Hepatic stellate cell (primary cell): Measurements from ENCODE around the gene RAB10.
"Not testable (repeated sequence)": the region's sequence is repeated elsewhere in the genome, so short reads cannot be mapped to it uniquely, and the experiment has no call there.

Source experiments
- DNase-seq: peaks from one replicate; pipeline ENCODE4 v3.0.0; 2011; ENCODE audit warnings: low spot score

RAB10 gene

DNA sequence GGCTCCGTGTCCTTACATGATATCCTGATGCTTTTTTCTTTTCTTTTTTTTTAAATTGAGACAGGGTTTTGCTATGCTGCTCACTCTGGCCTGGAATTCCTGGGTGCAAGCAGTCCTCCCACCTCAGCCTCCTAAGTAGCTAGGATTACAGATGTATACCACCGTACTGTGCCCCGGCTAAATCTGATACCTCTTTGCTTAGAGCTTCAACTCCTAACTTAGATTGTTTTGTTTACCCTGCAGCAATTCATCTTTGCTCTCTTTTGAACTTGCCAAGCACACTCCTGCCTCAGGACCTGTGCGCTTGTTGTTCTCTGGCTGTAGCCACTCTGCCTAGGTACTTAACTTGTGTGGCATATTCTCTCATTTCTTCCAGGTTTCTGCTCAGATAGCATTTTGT is 24.5 kb downstream of the RAB10 start:
- no peak for DNase-seq

DNA sequence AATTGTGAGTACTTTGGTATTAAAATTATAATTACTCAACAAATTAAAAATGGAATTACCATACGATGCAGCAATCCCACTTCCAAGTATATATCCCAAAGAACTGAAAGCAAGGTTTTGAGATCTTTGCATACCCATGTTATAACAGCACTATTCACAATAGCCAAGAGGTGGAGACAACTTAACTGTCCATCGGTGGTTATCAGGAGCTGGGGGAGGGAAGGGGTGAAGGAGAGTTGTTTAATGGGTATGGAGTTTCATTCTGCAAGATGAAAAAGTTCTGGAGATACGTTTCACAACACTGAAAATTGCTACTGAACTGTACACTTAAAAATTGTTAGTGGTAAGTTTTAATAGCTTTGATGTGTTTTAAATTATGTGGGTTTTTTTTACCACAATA is 25.7 kb downstream of the RAB10 start:
- no peak for DNase-seq

DNA sequence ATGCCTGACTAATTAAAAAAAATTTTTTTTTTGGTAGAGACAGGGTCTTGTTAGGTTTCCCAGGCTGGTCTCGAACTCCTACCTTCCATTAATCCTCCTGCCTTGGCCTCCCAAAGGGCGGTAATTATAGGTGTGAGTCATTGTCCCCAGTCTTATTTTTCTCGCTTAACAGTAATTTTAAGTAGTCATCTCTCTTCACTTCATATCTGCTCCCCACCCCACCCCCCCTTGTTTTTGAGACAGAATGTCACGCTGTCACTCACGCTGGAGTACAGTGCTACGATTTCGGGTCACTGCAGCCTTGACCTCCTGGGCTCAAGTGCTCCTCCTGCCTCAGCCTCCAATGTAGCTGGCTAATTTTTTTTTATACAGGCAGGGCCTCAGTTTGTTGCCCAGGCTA is 27.7 kb downstream of the RAB10 start:
- no peak for DNase-seq

DNA sequence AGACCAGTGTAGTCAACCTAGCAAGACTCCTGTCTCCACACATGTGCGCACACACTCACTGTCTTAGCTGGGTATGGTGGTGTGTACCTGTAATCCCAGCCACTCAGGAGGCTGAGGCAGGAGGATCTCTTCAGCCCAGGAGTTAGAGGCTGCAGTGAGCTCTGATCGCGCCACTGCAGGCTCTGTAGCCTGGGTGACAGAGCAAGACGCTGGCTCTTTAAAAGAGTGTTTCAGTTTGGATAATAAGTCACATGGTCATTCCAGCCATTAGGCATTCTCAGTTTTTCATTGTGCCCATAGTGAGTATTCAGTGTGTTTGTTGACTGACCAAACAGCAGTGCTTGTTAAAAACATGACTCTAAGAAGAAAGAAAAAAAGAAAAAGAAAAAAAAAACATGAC is 31.0 kb downstream of the RAB10 start:
- DNase-seq = no peak

DNA sequence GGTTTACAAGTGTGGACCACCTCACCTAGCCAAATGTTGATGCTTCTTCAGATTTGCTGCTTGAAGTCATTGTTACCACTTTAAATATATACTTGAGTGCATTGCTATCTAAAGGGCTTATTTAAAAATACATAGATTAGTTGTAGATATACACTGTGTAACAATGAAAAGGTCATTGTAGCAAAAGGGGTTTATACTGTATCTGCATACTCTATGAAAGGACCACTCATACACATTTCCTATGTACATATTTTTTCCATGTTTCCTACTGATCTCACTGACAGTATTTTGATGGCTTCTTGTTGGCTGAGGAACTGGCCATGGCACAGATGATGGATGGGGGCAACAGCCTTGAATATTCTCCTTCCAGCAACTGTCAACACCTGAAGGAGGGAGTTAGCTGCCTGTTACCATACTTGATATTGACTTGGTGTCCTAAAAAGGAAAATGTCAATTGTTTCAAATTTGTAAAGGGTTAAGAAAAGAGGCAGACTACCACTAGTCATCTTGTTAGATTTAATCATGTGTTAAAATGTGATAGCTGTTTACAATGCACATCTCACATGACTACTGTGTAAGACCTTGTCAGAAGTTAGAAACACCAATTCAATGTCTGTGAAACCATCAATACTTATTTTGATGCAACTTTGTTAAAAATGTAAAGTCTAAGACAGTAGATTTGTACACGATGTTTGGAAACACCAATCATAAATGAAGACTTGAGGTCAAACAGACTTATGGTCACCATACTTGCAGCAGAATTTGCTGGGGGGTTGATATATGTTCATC is 33.5 kb downstream of the RAB10 start:
- DNase-seq = no peak

DNA sequence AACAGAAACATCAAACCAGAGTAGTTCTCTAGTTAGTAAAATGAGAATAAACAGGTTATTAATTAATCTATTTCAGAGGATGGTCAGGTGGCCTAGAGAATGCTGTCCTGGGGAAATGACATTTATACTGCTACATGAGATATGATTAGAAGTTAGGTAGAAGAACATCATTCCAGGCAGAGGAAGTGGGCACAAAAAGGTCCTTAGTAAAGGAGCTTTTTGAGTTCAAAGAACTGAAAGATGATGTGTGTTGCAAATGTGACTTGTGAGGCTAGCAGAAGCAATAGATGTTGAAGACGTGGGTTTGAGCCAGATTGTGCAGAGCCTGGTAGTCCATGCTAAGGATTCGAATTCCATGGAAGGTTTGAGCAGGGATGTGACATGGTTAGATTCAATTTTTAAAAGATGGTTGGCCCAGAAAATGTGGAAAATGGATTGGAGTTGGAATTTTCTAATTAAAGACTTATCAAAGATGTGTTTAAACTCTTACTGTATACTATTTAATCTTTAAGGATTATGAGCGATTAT is 34.2 kb downstream of the RAB10 start:
- DNase-seq = no peak

DNA sequence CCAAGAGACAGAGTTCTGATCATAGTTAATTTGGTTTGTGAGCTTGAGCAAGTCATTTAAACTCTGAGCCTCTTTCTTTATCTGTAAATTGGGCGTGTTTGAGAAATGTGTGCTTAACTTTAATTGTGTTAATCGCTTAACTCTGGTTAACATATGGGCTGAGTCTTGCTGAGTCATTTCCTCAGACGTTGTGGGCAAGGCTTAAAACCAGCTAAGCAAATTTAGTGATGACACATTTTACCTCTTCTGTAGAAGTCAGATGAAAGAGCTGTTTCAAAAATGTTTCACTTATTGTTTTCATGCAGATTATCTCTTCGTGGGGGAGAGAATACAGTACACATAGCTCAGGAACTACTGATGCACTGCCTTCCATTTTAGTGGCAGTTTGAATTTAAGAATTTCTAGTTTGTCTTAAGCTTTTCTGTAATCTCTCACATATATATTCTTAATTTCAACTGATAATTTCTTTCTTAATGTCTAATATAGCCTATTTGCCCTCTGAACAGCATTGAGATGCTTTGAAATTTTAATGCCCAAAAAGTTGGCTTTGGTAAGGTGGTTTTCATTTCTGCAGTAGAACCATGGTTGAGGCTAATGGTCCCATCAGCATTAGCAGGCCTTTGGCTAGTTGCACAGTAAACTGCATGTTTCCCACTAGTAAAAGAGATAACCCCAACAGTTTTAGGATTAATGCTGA is 34.9 kb downstream of the RAB10 start:
- peak; percentile 55 for DNase-seq

DNA sequence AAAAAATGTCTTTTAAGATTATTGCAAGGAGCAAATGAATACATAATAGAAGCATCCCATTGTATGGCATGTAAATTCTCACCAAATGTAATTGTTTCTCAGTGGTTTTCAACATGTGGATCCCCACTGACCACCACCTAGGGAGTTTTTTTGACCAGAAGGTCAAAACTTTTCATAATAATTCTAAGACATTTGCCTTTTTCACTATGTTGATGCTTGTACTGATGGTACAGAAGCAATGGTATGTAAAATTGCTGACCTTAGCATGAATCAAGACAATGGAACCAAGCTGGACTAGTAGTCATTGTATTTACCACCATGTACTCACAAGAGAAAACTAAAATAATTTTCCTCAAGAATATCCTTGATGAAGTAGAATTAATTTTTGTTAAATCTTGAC is 36.8 kb downstream of the RAB10 start:
- no peak for DNase-seq

DNA sequence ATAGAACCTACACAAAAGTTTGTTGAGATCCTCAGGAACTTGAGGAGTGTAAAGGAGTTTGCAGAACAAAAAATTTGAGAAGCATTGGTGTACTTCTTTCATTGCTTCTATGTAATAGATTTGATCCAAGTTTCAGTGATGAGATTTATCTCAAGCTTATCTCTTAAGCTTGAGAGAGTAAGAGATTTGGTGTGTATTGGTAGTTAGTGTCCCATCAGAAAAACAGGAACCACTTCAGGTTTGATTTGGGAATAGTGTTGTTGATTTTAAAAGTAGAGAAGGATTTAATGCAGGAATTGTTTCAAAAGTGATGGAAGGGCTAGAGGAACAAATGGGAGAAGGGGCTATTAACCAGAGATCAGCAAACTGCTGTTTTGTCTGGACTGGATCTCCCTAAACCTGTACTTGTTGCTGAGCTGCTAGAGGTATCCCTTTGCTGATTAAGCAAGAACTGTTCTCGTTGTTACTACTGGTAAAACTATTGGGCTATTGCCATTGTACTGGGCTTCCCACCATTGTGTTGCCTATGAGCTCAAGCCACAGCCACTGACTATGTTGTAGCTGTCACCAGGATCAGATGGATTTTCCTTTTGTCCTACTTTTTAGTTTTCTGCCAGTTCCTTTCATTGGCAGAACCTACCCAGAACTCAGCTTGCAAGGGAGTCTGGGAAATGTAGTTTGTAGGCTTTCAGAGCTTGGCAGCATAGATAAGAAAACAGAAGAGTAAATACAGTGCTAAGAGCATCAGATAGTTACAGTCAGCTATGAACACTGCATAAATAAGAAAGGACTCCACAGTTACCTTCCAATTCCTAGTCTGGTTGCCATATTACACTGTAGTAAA is 39.3 kb downstream of the RAB10 start:
- DNase-seq = no peak

DNA sequence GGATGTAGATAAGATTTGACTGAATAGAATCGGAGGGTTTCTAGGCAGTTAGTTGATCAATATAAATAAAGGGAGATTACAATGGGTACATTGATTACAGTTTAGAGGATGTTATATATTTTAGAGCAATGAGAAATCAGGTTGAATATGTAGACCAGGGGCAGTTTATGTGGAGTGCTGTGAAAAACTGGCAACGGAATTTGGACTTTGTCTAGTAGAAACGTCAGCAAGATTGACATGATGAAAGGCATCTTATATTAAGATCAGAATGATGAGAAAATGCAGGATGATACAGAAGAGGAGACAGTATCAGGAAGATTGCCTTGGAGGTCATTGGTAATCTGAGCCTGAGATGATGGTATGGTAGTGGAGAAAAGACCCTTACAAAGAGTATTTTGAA is 39.9 kb downstream of the RAB10 start:
- no peak for DNase-seq

DNA sequence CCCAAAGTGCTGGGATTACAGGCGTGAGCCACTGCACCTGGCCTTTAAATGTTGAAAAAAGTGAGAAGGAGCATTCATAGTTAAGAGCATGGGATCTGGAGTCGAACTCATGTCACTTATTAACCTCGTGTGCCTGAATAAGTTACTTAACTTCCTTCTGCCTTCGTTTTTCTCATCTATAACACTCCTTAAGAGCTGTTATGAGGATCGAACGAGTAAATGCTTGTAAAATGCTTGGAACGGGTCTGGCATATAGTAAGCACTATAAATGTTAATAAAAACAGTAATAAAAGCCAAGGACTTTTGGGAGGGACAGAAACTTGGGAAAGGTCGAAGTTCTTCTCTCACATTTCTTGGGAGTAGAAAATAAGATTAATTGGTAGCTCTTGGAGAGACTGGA is 40.8 kb downstream of the RAB10 start:
- no peak for DNase-seq

DNA sequence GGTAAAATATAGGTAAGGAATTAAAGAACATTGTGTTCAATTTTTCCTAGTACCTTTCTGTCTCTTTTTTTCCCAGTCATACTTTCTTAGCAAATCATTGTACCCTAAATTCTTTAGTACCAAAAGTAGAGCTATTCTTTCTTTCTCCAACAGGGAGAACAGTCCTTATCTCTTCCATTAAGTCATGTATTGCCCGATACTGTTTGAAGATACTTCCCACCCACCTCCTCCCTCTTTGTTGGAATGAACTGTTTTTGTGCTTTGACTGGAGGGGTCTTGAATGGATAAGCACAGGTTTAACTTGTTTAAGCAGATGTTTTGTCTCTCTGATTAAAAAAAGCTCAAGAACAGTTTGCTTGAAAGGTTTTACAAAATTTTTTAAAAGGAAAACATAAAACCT is 41.3 kb downstream of the RAB10 start:
- DNase-seq = no peak

DNA sequence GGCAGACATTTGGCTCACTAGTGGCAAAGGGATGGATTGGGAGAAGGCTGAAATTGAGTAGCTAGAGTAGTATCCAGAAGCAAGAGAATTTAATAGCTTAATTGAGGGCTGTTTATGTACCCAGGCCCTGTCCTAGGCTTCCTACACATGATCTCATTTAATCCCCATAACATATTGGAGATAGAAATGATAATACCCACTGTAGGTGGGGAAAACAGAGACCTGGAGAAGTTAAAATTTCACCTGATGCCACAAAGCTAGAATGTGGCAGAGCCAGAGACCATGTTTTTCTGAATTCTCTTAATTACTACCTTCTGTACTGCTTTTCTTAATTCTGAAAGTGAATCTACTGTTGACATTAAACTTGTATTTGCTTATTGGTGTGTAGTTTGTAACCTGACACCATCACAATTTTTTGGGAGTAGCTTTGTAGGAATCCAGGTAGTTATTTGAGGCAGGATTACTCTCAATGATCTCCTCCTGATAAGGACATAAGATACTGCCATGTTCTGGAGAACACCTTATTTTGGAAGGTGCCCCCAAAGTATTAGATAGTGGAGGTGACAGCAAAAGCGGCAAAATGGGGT is 42.2 kb downstream of the RAB10 start:
- no peak for DNase-seq

DNA sequence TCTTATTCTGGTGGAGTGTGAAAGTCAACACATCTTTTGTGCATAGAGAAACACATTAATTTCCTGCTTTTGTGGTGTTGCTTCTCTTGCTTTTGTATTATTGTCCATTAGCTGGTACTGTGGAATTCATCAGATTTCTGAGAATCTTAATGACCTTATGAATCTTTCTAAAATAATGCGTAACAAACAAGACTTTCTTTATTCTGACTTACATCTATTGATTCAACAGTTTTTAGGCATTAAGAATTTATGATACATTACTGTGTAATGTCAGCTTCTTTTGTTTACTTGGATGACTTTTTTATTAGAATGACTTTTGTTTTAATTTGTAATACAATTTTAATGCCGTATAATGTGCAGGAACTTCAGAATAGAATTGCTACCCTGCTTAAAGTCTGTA is 43.4 kb downstream of the RAB10 start:
- no peak for DNase-seq

DNA sequence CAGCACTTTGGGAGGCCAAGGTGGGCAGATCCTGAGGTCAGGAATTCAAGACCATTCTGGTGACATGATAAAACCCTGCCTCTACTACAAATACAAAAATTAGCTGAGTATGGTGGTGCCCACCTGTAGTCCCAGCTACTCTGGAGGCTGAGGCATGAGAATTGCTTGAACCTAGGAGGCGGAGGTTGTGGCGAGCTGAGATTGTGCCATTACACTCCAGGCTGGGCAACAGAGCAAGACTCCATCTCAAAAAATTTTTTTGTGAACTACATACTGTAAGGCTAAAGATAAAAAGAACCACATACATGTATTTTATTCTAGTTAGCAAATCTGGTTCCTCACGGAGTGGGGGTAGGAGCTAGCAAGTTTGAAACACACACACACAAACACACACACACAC is 45.1 kb downstream of the RAB10 start:
- no peak for DNase-seq

DNA sequence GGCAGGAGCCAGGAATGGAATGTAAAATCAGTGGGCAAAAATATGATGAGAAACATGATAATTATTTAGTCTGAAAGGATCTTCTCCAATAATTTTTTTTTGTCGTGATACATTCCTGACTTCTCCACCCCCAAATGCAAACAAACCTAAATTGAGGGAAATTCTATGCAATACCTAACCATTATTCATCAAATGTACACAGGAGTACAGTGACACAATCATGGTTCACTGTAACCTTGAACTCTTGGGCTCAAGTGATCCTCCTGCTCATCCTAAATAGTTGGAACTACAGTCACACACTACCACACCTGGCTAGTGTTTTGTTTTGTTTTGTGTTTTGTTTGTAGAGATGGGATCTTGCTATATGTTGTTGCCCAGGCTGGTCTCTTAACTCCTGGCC is 46.5 kb downstream of the RAB10 start:
- peak; percentile 8 for DNase-seq

DNA sequence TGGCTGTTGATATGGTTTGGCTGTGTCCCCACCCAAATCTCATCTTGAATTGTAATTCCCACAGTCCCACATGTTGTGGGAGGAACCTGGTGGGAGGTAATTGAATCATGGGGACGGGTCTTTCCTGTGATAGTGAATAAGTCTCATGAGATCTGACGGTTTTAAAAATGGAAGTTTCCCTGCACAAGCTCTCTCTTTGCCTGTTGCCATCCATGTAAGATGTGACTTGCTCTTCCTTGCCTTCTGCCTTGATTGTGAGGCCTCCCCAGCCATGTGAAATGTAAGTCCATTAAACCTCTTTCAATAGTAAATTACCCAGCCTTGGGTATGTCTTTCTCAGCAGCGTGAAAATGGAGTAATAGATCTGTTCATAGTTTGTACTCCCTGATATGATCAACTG is 47.0 kb downstream of the RAB10 start:
- not testable (repeated sequence) for DNase-seq

DNA sequence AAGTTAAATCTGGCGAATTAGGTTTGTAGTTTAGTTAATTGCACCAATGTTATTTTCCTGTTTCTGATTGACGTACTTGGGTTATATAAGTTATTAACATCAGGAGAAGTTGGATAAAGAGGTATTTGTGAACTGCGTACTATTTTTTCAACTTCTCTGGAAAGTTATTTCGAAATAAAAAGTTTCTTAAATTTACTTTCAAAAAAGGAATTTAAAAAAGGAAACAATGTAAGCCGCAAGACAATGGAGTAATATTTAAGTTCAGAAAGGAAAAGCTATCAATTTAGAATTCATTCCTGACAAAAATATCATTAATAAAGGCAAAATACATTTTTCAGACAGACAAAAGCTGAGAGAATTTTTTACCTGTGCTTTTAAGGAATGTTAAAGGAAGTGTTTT is 47.7 kb downstream of the RAB10 start:
- no peak for DNase-seq

DNA sequence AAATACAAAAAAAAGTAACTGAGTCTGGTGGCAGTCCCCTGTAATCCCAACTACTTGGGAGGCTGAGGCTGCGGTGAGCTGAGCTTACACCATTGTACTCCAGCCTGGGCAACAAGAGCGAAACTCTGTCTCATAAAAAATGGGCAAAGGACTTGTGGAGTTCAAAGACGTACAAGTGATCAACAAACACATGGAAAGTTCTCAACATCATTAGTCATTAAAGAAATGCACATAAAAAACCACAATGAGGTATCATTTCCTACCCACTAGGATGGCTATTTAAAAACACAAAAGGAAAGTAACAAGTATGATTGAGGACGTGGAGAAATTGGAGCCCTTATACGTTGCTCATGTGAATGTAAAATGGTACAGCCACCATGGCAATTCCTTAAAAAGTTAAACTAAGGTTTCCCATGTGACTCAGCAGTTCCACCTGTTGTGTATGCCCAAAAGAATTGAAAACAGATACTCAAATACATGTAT is 52.3 kb downstream of the RAB10 start:
- DNase-seq = no peak

DNA sequence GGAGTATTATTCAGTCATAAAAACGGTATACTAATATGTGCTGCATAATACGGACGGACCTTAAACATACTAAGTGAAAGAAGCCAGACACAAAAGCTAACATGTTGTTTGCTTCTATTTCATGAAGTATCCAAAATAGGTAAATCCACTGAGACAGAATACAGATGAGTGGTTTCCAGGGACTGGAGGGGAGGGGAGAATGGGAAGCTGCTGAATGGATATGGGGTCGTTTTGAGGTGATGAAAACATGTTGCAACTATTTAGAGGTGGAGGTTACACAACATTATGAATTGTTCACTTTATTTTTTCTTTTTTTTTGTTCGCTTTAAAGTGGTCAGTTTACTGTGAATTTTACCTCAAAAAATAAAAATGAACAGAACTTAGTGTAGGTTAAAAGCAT is 52.9 kb downstream of the RAB10 start:
- DNase-seq = no peak

DNA sequence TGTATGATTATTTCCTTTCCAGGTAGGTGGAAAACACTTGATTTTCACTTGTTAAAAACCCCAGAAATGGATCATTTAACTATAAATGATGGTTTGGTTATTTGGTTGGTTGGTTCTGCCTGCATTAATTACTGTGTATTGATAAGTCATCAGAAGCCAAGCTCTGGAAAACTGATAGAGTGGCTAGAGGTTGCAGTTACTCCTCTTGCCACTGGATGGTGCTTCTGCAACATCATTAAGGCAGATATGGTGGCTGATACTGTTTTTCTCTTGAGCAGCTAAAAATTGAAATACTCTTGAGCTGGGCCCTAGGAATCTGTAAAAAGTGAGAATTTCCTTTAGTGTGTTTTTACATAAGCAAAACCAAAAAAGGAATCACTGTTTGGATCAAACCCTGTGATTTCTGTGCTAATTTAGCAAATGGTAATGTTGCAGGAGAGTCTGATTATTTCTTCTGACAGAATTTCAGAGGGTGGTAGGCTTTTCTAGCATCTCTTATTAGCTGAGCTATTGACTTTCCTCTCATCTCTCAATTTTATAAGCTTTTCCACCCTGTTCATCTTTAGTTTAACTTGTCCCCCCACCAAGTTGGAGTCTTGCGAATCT is 54.3 kb downstream of the RAB10 start:
- peak; percentile 14 for DNase-seq

DNA sequence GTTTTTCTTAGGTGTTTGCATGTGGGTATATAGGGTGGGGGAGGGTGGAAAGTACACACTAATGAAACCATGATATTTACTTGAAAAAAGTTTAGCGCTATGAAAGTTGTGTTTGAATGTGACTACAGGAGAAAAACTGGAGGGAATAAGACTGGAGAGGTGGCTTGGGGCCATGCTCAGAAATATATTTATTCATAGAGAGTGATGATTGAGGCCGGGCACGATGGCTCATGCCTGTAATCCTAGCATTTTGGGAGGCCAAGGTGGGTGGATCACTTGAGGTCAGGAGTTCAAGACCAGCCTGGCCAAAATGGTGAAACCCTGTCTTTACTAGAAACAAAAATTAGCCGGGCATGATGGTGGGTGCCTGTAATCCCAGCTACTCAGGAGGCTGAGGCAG is 55.0 kb downstream of the RAB10 start:
- not testable (repeated sequence) for DNase-seq
